B cell (primary cell): Measurements from ENCODE around the gene TBC1D2. TPM values are rescaled to one million over a fixed set of nuclear protein-coding genes. Genes with fewer than 3 reads are reported as not detected.

Experiments
- ATAC-seq: fragments of 200-7000 bp; cut with Tn5 transposase; one replicate; pipeline ENCODE4 v1.10.0; 2021; ENCODE audit warnings: low read depth, mild to moderate bottlenecking, moderate number of reproducible peaks, moderate library complexity
- CTCF ChIA-PET: fragments of 350-600 bp; sonication (Branson Sonifier 250); formaldehyde crosslinking; loops from one replicate; lab custom pipeline; 2021; ENCODE audit warnings: antibody characterized with exemption, inconsistent platforms; lab: Charles Lee
- POLR2A ChIA-PET: fragments of 350-600 bp; sonication (Branson Sonifier 250); formaldehyde crosslinking; loops from one replicate; lab custom pipeline; 2021; ENCODE audit warnings: antibody characterized with exemption; lab: Charles Lee
- DNase-seq: peaks from one replicate; pipeline ENCODE4 v3.0.0; 2013
- H2AFZ ChIP-seq: 2 replicates; pipeline ENCODE4 v1.6.1; 2012; ENCODE audit warnings: mild to moderate bottlenecking, low read depth, low read length; ENCODE audit not compliant: insufficient read depth, poor library complexity, severe bottlenecking
- H3K27ac ChIP-seq, 2 donors: 1 replicate in 1 of 2; 2 replicates in 1 of 2; pipeline ENCODE4 v1.5.1; 2012 to 2013; ENCODE audit warnings: low read length in 2 of 2, mild to moderate bottlenecking in 2 of 2, moderate library complexity in 1 of 2
- H3K27me3 ChIP-seq, 4 experiments: fragments of 200-600 bp in 1 of 4; sonication (generic) in 1 of 4; replicated peaks in 1 of 4; 1 replicate in 2 of 4; 2 replicates in 2 of 4; pipeline versions ENCODE4 v1.6.1 to v1.7.0; 2013 to 2016; ENCODE audit warnings: low read length in 3 of 4, mild to moderate bottlenecking in 2 of 4, mixed read lengths in 1 of 4, moderate library complexity in 1 of 4; ENCODE audit not compliant: insufficient read depth in 4 of 4, control insufficient read depth in 3 of 4; ENCODE audit errors: control extremely low read depth in 1 of 4
- H3K36me3 ChIP-seq, 2 experiments: replicated peaks in 1 of 2; 1 replicate in 1 of 2; 2 replicates in 1 of 2; pipeline versions ENCODE4 v1.6.1 to v1.7.1; 2013; ENCODE audit warnings: low read length in 1 of 2; ENCODE audit not compliant: insufficient read depth in 2 of 2, control insufficient read depth in 1 of 2; ENCODE audit errors: control extremely low read depth in 1 of 2, extremely low read depth in 1 of 2
- H3K4me1 ChIP-seq, 2 donors: fragments of 200-600 bp in 1 of 2; sonication (generic) in 1 of 2; 1 replicate in 1 of 2; 2 replicates in 1 of 2; pipeline versions ENCODE4 v1.5.1 to v1.6.1; 2013 to 2017; ENCODE audit warnings: low read length in 2 of 2; ENCODE audit not compliant: control insufficient read depth in 2 of 2, insufficient read depth in 2 of 2
- H3K4me2 ChIP-seq: replicated peaks from 2 replicates; pipeline ENCODE3; 2012; ENCODE audit warnings: mild to moderate bottlenecking, low read depth, low read length; ENCODE audit not compliant: poor library complexity, severe bottlenecking
- H3K4me3 ChIP-seq, 5 experiments: fragments of 200-600 bp in 1 of 5; sonication (generic) in 1 of 5; 1 replicate in 3 of 5; 2 replicates in 2 of 5; pipeline versions ENCODE4 v1.5.1 to v1.7.0; 2011 to 2016; ENCODE audit warnings: low read length in 4 of 5, mild to moderate bottlenecking in 4 of 5, low read depth in 2 of 5, control low read depth in 1 of 5, moderate library complexity in 1 of 5; ENCODE audit not compliant: insufficient read depth in 1 of 5; ENCODE audit errors: control extremely low read depth in 1 of 5, extremely low read depth in 1 of 5
- H3K79me2 ChIP-seq: fragments of 200-600 bp; sonication (generic); one replicate; pipeline ENCODE4 v1.6.0; 2016; ENCODE audit warnings: low read length; ENCODE audit not compliant: control insufficient read depth, insufficient read depth
- H3K9ac ChIP-seq: fragments of 200-600 bp; sonication (generic); 2 replicates; pipeline ENCODE4 v1.6.1; 2017; ENCODE audit warnings: mild to moderate bottlenecking, low read length, moderate library complexity
- H3K9me3 ChIP-seq, 3 donors: one replicate each; pipeline versions ENCODE4 v1.6.1 to v1.7.1; 2013; ENCODE audit warnings: low read length in 2 of 3; ENCODE audit not compliant: control insufficient read depth in 2 of 3, insufficient read depth in 1 of 3; ENCODE audit errors: control extremely low read depth in 1 of 3
- H4K20me1 ChIP-seq: 2 replicates; pipeline ENCODE4 v1.6.0; 2012; ENCODE audit warnings: mild to moderate bottlenecking, low read length; ENCODE audit not compliant: insufficient read depth, control insufficient read depth, poor library complexity, severe bottlenecking
- H3K27ac Mint-ChIP-seq: one replicate; pipeline ENCODE4 v1.8.0; 2021; ENCODE audit warnings: mixed read lengths
- H3K27me3 Mint-ChIP-seq: one replicate; pipeline ENCODE4 v1.8.0; 2021; ENCODE audit warnings: mixed read lengths
- H3K4me1 Mint-ChIP-seq: one replicate; pipeline ENCODE4 v1.8.0; 2021; ENCODE audit warnings: mixed read lengths
- H3K4me3 Mint-ChIP-seq: one replicate; pipeline ENCODE4 v1.8.0; 2021; ENCODE audit warnings: mixed read lengths
- H3K9me3 Mint-ChIP-seq: one replicate; pipeline ENCODE4 v1.8.0; 2022; ENCODE audit warnings: mixed read lengths; ENCODE audit not compliant: insufficient read depth
- EZH2 ChIP-seq: IDR thresholded peaks from 2 replicates; pipeline ENCODE4 v1.6.1; 2012; ENCODE audit warnings: borderline replicate concordance, low read depth, mild to moderate bottlenecking, moderate library complexity, low read length; ENCODE audit not compliant: insufficient read depth, poor library complexity, severe bottlenecking
- WGBS: methylation state at CpG from one replicate; pipeline ENCODE4 v1.1.5; 2013; ENCODE audit warnings: missing lambda C conversion rate; ENCODE audit not compliant: insufficient coverage; 5-methylcytosine and 5-hydroxymethylcytosine counted together
- intact Hi-C: fragments of 100-400 bp; cut with micrococcal nuclease; formaldehyde crosslinking; loops from one replicate; pipeline ENCODE4 v1.10.0; 2022
- polyA plus RNA-seq: library from polyadenylated mRNA; depleted of rRNA; stranded (reverse); fragments of >200 nt; gene quantifications from 2 replicates; pipeline ENCODE4 v1.2.3, GENCODE V29; 2012
- total RNA-seq, 2 donors: library from RNA; stranded (reverse); fragments of 120-200 nt in 1 of 2; gene quantifications; 1 replicate in 1 of 2; 2 replicates in 1 of 2; pipeline versions ENCODE4 v1.2.3 to v1.2.4, GENCODE V29; 2013 to 2022
- TF ChIP-seq, protein P1 (sequence below): fragments of 200-600 bp; IDR thresholded peaks from one replicate; pipeline ENCODE4 v1.8.0; 2022; ENCODE audit warnings: antibody characterized with exemption, mild to moderate bottlenecking

Gene TBC1D2
- total and polyA plus RNA-seq, 2 donors (not counting 1 experiment from before 2014, with no cell fraction given): 5.0 to 5.3 TPM

GRCh38 chr9:98228392-98229089 is 26.9 kb downstream of the TBC1D2 start:
- no peaks in the 10 kb centered on the region for H3K9me3 ChIP-seq
- WGBS: 95% methylated on average over 9 of the region's 10 CpGs
- no peak overlapping the region for H3K27ac ChIP-seq
- H3K36me3 ChIP-seq: peaks cover 0 to 14% of the 10 kb centered on the region in 2 experiments
- ChIA-PET CTCF (interaction anchor here (0.6 kb wide), 1 partner anchor 23 kb away, joined by 3 read pairs; no protein-coding TSS in a partner anchor), POLR2A (no interaction called here)
- no peak overlapping the region for H3K4me2 ChIP-seq
- peaks cover 2% of the 10 kb centered on the region for H3K4me1 Mint-ChIP-seq
- no peaks in the 10 kb centered on the region for H3K4me1 ChIP-seq
- no peaks in the 10 kb centered on the region for H3K27me3 ChIP-seq
- TF ChIP-seq, protein P1, sequence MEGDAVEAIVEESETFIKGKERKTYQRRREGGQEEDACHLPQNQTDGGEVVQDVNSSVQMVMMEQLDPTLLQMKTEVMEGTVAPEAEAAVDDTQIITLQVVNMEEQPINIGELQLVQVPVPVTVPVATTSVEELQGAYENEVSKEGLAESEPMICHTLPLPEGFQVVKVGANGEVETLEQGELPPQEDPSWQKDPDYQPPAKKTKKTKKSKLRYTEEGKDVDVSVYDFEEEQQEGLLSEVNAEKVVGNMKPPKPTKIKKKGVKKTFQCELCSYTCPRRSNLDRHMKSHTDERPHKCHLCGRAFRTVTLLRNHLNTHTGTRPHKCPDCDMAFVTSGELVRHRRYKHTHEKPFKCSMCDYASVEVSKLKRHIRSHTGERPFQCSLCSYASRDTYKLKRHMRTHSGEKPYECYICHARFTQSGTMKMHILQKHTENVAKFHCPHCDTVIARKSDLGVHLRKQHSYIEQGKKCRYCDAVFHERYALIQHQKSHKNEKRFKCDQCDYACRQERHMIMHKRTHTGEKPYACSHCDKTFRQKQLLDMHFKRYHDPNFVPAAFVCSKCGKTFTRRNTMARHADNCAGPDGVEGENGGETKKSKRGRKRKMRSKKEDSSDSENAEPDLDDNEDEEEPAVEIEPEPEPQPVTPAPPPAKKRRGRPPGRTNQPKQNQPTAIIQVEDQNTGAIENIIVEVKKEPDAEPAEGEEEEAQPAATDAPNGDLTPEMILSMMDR: no peak
- no peak for TF ChIP-seq EZH2
- H3K9me3 Mint-ChIP-seq: no peaks in the 10 kb centered on the region
- H3K27me3 Mint-ChIP-seq: no peaks in the 10 kb centered on the region
- H4K20me1 ChIP-seq: no peaks in the 10 kb centered on the region
- H3K4me3 ChIP-seq: no peak overlapping the region
- no peak overlapping the region for H3K9ac ChIP-seq
- H3K79me2 ChIP-seq: no peaks in the 10 kb centered on the region
- no peak overlapping the region for H3K27ac Mint-ChIP-seq
- intact Hi-C loops: no loop called here
- no peak for ATAC-seq
- no peak overlapping the region for H3K4me3 Mint-ChIP-seq
- no peak for DNase-seq
- H2AFZ ChIP-seq: no peak overlapping the region

- no peaks in the 10 kb centered on the region for H3K79me2 ChIP-seq
- WGBS: 97% methylated on average over 4 of the region's 7 CpGs
- no peak overlapping the region for H3K4me2 ChIP-seq
- H3K36me3 ChIP-seq: peaks cover 0 to 11% of the 10 kb centered on the region in 2 experiments
- Mint-ChIP-seq H3K4me1 (peaks cover 2% of the 10 kb centered on the region), H3K27me3 (no peaks in the 10 kb centered on the region), H3K4me3 (no peak overlapping the region), H3K27ac (no peak overlapping the region), H3K9me3 (no peaks in the 10 kb centered on the region)
- H3K9me3 ChIP-seq: no peaks in the 10 kb centered on the region
- no peak overlapping the region for H2AFZ ChIP-seq
- H3K9ac ChIP-seq: no peak overlapping the region
- DNase-seq (no peak), ATAC-seq (no peak)
- POLR2A ChIA-PET: no interaction called here
- H3K27me3 ChIP-seq: no peaks in the 10 kb centered on the region
- no peak overlapping the region for H3K27ac ChIP-seq
- TF ChIP-seq, protein P1: no peak
- no peak for TF ChIP-seq EZH2
- CTCF ChIA-PET: no interaction called here
- H4K20me1 ChIP-seq: no peaks in the 10 kb centered on the region
- intact Hi-C loops: no loop called here
- no peaks in the 10 kb centered on the region for H3K4me1 ChIP-seq
- no peak overlapping the region for H3K4me3 ChIP-seq
Observed at GRCh38 chr9:98227883-98228282, 27.6 kb downstream of the TBC1D2 start.
